Kidney glomerular epithelial cell (primary cell): ENCODE results near the gene CBX3.
A peak's percentile ranks its signal among the peaks of the same experiment; 100 is the strongest.
"Not testable (repeated sequence)": the region's sequence is repeated elsewhere in the genome, so short reads cannot be mapped to it uniquely, and the experiment has no call there.

ENCODE experiments used
- DNase-seq: peaks from one replicate; lab custom pipeline; 2025; lab: John Stamatoyannopoulos, UW

Gene CBX3

DNA sequence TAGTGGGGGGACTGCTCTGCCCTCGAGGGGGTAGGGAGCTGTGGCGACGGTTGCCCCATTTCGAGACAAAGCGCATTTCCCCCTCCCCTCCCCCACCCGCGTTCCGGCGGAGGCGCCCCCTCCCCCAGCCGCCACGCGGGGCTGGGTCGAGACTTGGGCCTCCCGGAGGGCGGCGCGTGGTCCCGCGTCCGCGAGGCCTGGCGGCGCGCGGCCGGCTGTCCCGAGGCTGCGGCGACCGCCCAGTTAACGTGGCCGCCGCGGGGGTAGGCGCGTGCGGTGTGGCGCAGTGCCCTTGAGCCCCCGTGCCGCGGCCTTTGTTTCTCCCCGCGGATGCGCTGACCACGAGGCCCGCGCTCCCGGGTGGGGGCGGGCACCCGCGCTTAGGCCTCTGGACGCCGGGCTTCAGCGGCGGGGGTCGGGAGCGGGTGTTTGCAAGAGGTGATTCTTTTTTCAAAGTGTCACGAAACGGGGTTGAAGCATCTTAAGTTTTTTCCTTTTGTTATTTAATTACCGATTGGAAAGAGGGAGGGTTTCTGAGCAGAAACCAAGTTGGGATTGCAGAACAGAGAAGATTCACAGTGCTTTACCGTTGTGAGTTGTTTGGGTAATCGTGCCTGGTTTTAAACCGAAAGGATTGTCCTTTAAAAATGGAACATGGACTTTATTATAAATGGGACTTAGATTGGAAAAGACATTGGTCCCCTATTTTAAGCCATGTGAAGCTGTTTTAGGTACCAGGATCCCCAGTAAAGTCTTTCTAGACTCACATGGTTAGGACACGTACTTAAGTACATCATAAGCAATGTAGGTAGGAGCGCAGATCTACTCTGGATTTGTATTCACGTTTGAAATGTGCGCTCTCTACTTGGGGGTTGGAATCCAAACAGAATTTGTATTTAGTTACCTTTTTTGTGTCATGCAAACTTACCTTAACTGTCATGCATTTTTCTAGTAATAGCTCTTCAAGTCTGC is 760 bp downstream of the CBX3 start:
- peak; percentile 24 for DNase-seq

DNA sequence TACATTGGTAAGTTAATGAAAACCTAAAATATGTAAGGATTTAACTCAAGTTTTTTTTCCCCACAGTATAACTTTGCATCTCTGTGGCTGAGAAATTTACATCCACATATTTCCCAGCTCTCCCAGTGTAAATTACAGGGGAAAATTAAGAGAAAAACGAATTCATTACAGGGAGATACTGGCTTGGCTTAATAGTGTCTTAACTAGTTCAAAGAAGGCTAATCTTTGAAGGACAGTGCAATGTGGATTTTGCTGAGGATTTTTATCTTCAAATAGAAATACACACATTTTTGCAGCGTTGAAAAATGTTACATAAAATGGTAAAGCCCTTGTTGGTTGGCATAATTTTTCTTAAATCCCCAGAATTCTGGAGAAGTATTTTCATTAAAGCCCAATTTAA is 1.5 kb downstream of the CBX3 start:
- no peak for DNase-seq

DNA sequence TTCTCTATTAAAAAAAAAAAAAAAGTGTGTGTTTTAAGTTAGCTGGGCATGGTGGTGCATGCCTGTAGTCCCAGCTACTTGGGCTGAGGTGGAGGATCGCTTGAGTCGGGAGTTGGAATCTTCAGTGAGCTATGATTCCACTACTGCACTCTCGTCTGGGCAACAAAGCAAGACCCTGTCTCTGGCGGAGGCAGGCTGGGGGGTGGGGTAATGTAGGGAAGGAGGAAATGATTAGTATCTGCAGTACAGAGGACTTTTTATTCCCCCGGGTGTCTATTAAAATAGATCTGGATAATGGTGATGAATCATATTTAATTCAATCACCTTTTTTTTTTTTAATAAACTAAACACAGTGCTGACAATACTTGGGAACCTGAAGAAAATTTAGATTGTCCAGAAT is 6.5 kb downstream of the CBX3 start:
- DNase-seq: no peak

DNA sequence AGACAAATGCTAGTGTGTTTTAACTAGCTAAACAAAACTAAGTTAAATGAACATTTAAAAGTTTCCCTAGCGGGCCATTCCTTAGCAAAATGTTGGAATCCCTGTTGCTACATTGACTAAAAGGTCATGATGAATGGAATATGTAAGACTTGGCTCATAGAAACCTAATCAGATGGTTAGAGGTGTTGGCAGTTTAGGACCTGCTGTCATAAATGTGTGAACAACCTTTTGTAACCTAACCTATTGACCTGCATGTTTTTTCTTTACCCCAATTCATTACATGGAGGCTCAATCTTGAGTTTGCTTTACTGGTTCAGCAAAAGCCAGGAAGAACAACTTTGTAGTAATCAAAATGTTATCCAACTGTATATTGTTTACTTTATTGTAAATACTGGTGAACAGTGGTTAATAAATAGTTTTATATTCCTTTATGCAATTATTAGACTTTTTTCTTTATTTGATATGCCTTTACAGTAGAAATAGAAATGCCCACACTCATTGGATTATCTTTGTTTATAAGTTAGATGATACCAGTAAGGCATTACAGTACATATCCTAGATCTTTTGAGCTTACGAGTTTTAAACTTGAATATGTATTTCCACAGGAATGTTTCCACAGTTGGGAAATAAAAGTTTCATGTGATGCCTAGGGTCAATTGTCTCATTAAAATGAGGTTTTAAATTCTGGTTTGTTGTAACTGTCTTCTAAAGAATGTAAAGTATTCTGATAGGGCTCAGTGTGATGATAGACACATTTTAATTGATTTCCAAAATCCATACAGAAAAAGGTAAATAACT is 11.6 kb downstream of the CBX3 start:
- DNase-seq: no peak

DNA sequence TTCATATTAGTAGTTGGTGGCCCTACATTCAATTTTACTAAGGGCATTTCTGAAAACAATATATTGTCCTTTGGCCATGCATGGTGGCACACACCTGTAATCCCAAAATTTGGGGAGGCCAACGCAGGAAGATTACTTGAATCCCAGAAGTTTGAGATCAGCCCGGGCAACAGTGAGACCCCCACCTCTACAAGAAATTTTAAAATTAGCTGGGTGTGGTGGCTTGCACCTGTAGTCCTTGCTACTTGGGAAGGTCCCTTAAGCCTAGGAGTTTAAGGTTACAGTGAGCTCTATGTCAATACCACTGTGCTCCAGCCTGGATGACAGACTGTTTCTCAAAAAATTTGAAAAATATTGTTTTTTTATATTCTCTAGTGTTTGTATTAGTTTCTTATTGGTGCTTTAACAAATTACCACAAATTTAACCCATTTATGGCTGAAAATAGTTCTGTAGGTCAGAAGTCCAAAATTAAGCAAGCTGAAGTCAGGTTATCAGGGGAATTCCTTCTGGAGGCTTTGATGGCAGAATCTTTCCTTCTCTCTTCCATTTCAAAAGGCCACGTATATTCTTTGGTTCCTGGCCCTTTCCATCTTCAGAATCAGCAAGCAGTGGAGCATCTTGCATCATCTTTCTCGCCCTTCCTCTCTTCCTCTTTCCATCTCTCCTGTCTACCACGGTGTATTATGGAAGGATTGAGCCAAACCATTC is 12.4 kb downstream of the CBX3 start:
- no peak for DNase-seq

DNA sequence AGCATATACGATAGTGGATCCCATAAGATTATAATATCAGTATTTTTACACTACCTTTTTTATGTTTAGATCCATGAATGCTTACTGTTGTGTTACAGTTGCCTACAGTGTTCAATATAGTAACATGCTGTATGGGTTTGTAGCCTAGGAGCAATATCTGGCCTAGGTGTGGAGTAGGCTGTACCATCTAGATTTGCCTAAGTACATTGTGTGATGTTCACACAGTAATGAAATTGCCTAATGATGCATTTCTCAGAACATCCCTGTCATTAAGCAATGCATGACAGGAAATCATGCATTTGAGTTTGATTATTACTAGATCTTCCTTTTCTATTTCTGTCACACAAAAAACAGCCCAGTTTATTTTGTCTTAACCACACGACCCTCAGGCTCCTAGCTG is 14.5 kb downstream of the CBX3 start:
- DNase-seq: no peak

DNA sequence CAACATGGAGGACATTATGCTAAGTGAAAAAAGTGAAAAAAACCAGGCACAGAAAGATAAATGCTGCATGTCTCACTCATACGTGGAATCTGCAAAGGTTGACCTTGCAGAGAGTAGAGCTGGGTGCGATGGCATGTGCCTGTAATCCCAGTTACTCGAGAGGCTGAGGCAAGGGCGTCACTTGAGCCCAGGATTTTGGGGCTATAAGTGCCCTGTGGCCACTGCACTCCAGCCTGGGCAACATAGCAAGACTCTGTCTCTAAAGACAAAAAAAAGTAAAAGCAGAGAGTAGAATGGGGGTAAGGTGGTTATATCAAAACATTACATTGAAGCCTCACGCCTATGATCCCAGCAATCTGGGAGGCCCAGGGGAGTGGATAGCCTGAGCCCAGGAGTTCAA is 22.8 kb downstream of the CBX3 start:
- no peak for DNase-seq

DNA sequence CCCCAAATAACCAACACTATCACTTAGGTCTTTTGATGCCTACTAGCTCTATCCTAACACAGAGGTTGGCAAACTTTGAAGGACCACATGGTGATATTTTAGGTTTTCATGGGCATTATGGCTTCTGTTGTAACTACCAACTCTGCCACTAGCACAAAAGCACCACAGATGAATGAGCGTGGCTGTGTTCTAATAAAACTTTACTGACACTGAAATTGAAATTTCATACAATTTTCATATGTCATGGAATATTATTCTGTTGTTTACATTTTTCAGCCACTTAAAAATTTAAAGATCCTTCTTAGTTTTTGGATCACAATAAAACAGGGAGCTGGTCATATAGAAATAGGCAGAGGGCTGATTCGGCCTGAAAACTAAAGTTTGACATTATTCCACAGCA is 26.4 kb downstream of the CBX3 start:
- DNase-seq: no peak

DNA sequence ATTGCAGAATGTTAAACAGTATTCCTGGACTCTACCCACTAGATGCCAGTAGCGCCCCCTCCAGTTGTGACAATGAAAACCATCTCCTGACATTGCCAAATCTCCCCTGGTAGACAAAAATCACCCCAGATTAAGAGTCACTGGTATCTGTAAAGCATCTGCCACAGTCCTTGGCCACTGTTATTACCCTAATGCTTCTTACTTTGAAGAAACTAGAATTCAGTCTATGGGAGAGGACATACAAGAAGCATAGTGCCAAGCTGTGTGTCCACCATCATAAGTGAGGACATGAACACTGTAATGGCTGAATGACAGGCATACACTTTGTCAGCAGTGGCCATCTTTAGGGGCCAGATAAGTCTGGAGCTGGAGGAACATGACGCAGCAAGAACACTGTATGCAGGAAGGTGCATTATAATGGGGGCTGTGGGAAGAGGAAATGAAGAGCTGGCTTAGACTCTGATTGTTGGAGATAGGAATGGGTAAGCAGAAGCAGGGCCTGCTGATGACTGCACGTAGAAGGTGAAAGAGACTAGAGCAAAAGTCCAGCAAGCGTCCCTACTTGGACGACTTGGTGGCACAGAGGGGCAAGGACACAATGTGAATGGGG is 32.5 kb downstream of the CBX3 start:
- no peak for DNase-seq

DNA sequence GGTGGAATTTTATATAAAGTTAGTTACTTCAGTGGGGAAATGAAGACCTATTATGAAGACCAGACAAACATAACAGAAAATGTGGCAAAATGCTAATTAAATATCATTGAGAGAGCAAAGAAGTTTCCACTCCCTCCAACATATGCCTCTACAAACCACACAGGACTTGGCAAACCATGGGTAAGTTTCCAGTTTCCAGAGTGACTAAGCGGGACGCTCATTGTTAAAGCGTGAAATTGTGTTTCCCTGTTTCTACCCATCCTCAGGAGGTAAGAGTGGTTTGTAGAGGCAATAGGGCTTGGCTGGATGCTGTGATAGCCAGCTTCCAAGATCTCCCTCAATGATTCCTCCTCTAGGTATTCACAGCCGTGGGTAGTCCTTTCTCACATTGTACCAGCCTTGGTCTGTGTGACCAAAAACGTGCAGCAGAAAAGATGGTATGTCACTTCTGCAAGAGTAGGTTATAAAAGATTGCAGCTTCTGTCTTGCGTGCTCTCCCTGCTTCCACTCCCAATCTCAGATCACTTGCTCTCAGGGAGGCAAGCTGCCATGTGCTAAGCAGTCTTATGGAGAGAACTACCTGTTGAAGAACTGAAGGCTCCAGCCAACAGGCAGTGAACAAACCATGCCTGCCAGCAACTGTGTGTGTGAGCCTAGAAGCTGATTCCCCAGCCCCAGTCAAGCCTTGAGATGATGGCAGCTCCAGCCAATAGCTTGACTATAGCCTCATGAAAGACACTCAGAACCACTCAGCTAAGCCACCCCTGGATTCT is 35.7 kb downstream of the CBX3 start:
- no peak for DNase-seq

DNA sequence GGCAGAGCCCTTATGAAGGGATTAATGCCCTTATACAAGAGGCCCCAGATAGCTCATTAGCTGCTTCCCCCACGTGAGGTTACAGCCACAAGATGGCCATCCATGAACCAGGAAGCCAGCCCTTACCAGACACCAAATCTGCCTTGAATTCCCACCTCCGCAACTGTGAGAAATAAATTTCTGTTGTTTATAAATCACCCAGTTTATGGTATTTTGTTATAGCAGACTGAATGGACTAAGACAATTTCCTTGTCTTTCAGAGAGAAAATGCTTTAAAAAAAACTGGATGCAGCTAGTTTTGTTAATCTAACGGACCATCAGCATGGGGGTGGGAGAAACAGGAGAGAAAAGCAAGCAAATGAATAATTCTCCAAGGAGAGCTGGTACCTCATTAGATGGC is 36.5 kb downstream of the CBX3 start:
- DNase-seq: no peak

DNA sequence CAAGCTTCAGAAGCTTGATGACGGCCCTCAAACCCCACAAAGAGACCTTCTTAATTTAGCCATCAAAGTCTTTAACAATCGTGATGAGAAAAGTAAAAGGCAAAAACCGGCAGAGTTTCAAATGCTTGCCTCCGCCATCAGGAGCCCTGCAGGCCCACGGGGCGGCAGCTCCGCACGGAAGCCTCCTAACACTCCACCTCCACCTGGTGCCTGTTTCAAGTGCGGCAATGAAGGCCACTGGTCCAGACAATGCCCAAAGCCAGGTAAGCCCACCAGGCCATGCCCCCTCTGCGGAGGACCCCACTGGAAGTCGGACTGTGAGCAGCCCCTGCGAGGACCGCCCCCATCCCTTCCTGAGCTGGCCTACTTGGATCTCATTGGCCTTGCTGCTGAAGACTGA is 43.6 kb downstream of the CBX3 start:
- DNase-seq: no peak

DNA sequence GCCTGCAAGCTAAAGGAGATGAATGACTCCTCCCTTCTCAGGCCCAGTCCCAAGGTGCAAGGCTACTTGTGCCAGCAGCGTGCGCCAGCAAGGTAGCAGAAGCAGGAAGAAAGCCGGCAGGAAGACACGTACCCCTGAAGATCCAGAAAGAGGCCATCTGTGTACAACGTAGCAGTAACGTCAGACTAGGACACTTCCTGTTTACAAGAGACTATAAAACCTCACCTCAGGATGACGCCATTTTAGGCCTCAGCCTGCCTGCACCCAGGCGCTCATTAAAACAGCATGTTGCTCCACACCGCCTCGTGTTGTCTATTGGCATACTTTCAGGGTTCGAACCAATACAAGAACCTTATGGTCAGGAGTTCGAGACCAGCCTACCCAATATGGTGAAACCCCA is 48.7 kb downstream of the CBX3 start:
- no peak for DNase-seq

DNA sequence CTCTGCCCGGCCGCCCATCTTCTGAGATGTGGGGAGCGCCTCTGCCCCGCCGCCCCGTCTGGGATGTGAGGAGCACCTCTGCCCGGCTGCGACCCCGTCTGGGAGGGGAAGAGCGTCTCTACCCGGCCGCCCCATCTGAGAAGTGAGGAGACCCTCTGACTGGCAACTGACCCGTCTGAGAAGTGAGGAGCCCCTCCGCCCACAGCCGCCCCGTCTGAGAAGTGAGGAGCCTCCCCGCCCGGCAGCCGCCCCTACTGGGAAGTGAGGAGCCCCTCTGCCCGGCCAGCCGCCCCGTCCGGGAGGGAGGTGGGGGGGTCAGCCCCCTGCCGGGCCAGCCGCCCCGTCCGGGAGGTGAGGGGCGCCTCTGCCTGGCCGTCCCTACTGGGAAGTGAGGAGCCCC is 60.3 kb downstream of the CBX3 start:
- DNase-seq: not testable (repeated sequence)
